Spleen (tissue), 11 donors: ENCODE data around the gene ASIC4. TPM values are rescaled to one million over a fixed set of nuclear protein-coding genes. Genes with fewer than 3 reads are reported as not detected.

Source experiments
- DNase-seq: peaks from one replicate; pipeline ENCODE4 v3.0.0-alpha.2; 2020
- H3K27ac ChIP-seq, 8 donors: fragments of 200-600 bp; sonication (generic) in 7 of 8; 1 replicate in 4 of 8; 2 replicates in 4 of 8; pipeline versions ENCODE4 v1.5.0 to v1.8.0; 2016 to 2021; ENCODE audit warnings: inconsistent platforms in 4 of 8, mild to moderate bottlenecking in 4 of 8, moderate library complexity in 1 of 8
- H3K27me3 ChIP-seq, 7 donors: fragments of 200-600 bp; sonication (generic) in 6 of 7; replicated peaks in 1 of 7; 1 replicate in 4 of 7; 2 replicates in 3 of 7; pipeline versions ENCODE4 v1.5.0 to v1.8.0; 2016 to 2021; ENCODE audit warnings: inconsistent platforms in 3 of 7, mild to moderate bottlenecking in 1 of 7
- H3K36me3 ChIP-seq, 6 donors: fragments of 200-600 bp; sonication (generic) in 5 of 6; 1 replicate in 4 of 6; 2 replicates in 2 of 6; pipeline versions ENCODE4 v1.5.0 to v1.8.0; 2016 to 2021; ENCODE audit warnings: inconsistent platforms in 2 of 6
- H3K4me1 ChIP-seq, 6 donors: fragments of 200-600 bp; sonication (generic) in 5 of 6; 1 replicate in 3 of 6; 2 replicates in 3 of 6; pipeline versions ENCODE4 v1.5.0 to v1.8.0; 2016 to 2021; ENCODE audit warnings: inconsistent platforms in 3 of 6
- H3K4me3 ChIP-seq, 8 donors: fragments of 200-600 bp; sonication (generic) in 7 of 8; 1 replicate in 4 of 8; 2 replicates in 4 of 8; pipeline versions ENCODE4 v1.5.0 to v1.8.0; 2016 to 2021; ENCODE audit warnings: inconsistent platforms in 4 of 8, mild to moderate bottlenecking in 4 of 8, moderate library complexity in 2 of 8
- H3K9me3 ChIP-seq, 8 donors: fragments of 200-600 bp; sonication (generic) in 7 of 8; 1 replicate in 4 of 8; 2 replicates in 4 of 8; pipeline versions ENCODE4 v1.5.0 to v1.8.0; 2016 to 2021; ENCODE audit warnings: inconsistent platforms in 4 of 8
- POLR2A ChIP-seq, 3 donors: fragments of 450-650 bp; IDR thresholded peaks; one replicate each; pipeline ENCODE4 v1.5.1; 2017; ENCODE audit warnings: antibody characterized with exemption in 3 of 3, mild to moderate bottlenecking in 1 of 3
- POLR2AphosphoS5 ChIP-seq, 3 donors: sonication (generic); formaldehyde crosslinking; IDR thresholded peaks; one replicate each; pipeline ENCODE4 v1.5.1; 2017; ENCODE audit warnings: antibody characterized with exemption in 3 of 3
- WGBS, 5 donors: extraction: QIAGEN DNeasy Blood & Tissue Kit in 3 of 5; methylation state at CpG; one replicate each; pipeline versions ENCODE4 v1.1.5 to v1.1.7; 2013 to 2018; 5-methylcytosine and 5-hydroxymethylcytosine counted together
- intact Hi-C: fragments of 100-400 bp; cut with DNase I; formaldehyde crosslinking; loops from one replicate; pipeline ENCODE4 v1.15.0; 2023; ENCODE audit warnings: low total_unique reads
- polyA plus RNA-seq, 3 donors: library from polyadenylated mRNA; stranded (reverse); fragments of 200-250 nt; gene quantifications; one replicate each; pipeline ENCODE4 v1.2.1, GENCODE V29; 2013
- total RNA-seq, 7 donors: library from RNA; depleted of rRNA in 3 of 7; stranded (reverse); fragments of >200 nt in 3 of 7; fragmentation: NEBNext Ultra II Directional in 4 of 7; extraction: Animal tissue kit (Norgen Biotek cat#: 25700) in 4 of 7; gene quantifications; one replicate each; pipeline versions ENCODE4 v1.1.0 to v1.2.1, GENCODE V29; 2016 to 2021
- TF ChIP-seq, protein P1 (sequence below), 11 experiments: fragments of 200-600 bp in 7 of 11; fragments of 450-650 bp in 4 of 11; sonication (generic) in 4 of 11; IDR thresholded peaks in 8 of 11; conservative IDR thresholded peaks in 3 of 11; 1 replicate in 7 of 11; 2 replicates in 4 of 11; pipeline versions ENCODE4 v1.4.0 to v1.8.0; 2016 to 2021; ENCODE audit warnings: antibody characterized with exemption in 11 of 11, inconsistent platforms in 4 of 11, mild to moderate bottlenecking in 1 of 11
- donor health status: healthy with polysubstance abuse.
- donor health status: DM: no; HTN: no; CAD: no; lungs with moderate emphysema.
- donor health status: DM: no; HTN: no; CAD: no.
- donor health status: Bipolar disorder and iron deficiency.
- donor health status: healthy.
- donor health status: DM: no; HTN: no; CAD: no.
- donor health status: DM: yes; HTN: yes; CAD: no.

The ASIC4 gene
- total and polyA plus RNA-seq, 10 donors: 0.04 to 0.32 (median 0.05) TPM; not detected in 6

DNA sequence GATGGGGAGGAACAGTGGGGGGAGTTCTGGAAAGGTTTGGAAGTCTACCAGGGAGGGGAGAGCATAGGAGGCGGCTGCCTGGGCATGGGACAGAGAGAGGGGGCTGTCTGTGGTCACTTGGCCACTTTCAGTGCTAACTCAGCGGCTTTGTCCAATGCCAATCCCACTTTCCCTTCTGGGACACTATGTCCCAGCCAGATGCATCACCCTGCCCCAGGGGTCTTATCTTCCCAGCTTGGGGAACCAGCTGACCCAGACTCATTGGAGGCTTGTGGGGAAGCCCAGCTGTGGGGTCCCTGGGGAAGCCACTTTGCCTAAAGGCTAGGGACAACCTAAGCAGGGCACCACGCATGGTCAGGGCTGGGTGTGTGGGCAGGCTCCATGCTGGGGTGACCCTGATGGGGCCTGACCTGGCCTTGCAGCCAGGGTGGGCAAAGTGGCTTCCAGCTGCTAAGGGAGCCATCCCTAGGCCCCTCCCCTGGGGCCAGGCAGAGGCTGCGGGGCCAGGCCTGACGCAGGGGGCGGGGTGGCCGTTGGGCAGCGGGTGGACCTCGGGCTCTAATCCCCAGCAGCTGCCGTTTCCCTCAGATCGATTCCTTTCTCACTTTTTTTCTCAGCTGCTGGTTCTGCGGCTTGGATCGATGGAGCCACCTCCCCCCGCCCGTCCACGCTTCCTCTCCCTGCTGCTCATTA lies 1.6 kb upstream of the ASIC4 start:
- H3K27me3 ChIP-seq: peaks cover 0 to 100% (median 72%) of the 10 kb centered on the region in 7 donors
- no peak for DNase-seq
- H3K4me3 ChIP-seq: no peak overlapping the region
- 16 to 33% (median 19%) methylated on average over 15 to 16 of the region's 16 CpGs for WGBS, 5 donors
- H3K9me3 ChIP-seq: no peaks in the 10 kb centered on the region
- TF ChIP-seq, protein P1, sequence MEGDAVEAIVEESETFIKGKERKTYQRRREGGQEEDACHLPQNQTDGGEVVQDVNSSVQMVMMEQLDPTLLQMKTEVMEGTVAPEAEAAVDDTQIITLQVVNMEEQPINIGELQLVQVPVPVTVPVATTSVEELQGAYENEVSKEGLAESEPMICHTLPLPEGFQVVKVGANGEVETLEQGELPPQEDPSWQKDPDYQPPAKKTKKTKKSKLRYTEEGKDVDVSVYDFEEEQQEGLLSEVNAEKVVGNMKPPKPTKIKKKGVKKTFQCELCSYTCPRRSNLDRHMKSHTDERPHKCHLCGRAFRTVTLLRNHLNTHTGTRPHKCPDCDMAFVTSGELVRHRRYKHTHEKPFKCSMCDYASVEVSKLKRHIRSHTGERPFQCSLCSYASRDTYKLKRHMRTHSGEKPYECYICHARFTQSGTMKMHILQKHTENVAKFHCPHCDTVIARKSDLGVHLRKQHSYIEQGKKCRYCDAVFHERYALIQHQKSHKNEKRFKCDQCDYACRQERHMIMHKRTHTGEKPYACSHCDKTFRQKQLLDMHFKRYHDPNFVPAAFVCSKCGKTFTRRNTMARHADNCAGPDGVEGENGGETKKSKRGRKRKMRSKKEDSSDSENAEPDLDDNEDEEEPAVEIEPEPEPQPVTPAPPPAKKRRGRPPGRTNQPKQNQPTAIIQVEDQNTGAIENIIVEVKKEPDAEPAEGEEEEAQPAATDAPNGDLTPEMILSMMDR (IDR thresholded peaks at IDR 0.05 in 8 of 11, conservative IDR thresholded peaks at IDR 0.05 in 3 of 11): no peak
- TF ChIP-seq POLR2A (IDR thresholded peaks at IDR 0.05) (no peak), POLR2AphosphoS5 (IDR thresholded peaks at IDR 0.05) (no peak)
- no peak overlapping the region for H3K27ac ChIP-seq
- peaks cover 4 to 48% (median 25%) of the 10 kb centered on the region in 6 donors for H3K4me1 ChIP-seq
- intact Hi-C loops: no loop called here
- H3K36me3 ChIP-seq: peaks cover 0 to 5% (median 1%) of the 10 kb centered on the region in 6 donors

DNA sequence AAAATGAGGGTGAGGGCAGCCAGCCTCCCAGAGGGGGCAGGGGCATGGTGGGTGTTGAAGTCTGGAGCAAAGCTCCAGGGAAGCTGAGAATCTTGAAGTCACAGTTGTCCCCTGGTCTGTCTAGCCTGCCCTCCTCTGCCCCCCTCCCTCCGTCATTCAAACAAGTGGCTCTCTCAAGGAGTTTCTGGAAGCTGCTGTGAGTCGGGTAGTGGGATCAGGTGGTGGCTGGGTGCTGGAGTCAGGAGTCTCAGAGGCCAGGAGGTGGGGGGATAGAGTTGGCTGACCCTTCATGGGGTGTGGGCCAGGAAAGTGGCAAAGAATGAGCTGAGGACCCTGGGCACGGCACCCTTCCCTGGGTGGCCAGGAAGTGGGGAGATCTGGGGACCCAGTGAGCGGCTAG lies 495 bp upstream of the ASIC4 start:
- peaks cover 0 to 100% (median 72%) of the 10 kb centered on the region in 7 donors for H3K27me3 ChIP-seq
- WGBS, 5 donors: 3 to 12% (median 7%) methylated on average over 4 of the region's 4 CpGs
- DNase-seq: no peak
- H3K4me1 ChIP-seq: peaks cover 4 to 43% (median 26%) of the 10 kb centered on the region in 6 donors
- intact Hi-C loops: no loop called here
- H3K27ac ChIP-seq: no peak overlapping the region
- no peaks in the 10 kb centered on the region for H3K9me3 ChIP-seq
- H3K36me3 ChIP-seq: no peaks in the 10 kb centered on the region
- H3K4me3 ChIP-seq: no peak overlapping the region
- TF ChIP-seq POLR2AphosphoS5 (IDR thresholded peaks at IDR 0.05) (no peak), POLR2A (IDR thresholded peaks at IDR 0.05) (no peak)
- TF ChIP-seq, protein P1 (IDR thresholded peaks at IDR 0.05 in 8 of 11, conservative IDR thresholded peaks at IDR 0.05 in 3 of 11): no peak

DNA sequence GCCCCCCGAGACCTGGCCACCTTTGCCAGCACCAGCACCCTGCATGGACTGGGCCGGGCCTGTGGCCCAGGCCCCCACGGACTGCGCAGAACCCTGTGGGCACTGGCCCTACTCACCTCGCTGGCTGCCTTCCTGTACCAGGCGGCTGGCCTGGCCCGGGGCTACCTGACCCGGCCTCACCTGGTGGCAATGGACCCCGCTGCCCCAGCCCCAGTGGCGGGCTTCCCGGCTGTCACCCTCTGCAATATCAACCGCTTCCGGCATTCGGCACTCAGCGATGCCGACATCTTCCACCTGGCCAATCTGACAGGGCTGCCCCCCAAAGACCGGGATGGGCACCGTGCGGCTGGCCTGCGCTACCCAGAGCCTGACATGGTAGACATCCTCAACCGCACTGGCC lies 554 bp downstream of the ASIC4 start:
- WGBS, 5 donors: 87 to 95% (median 88%) methylated on average over 7 to 21 of the region's 21 CpGs
- no peaks in the 10 kb centered on the region for H3K36me3 ChIP-seq
- H3K27ac ChIP-seq: no peak overlapping the region
- TF ChIP-seq, protein P1 (IDR thresholded peaks at IDR 0.05 in 8 of 11, conservative IDR thresholded peaks at IDR 0.05 in 3 of 11): no peak
- TF ChIP-seq POLR2A (IDR thresholded peaks at IDR 0.05): no peak
- no peak for TF ChIP-seq POLR2AphosphoS5 (IDR thresholded peaks at IDR 0.05)
- no peak for DNase-seq
- H3K4me1 ChIP-seq: peaks cover under 1 to 32% (median 15%) of the 10 kb centered on the region in 6 donors
- no peak overlapping the region for H3K4me3 ChIP-seq
- peaks cover 0 to 100% (median 71%) of the 10 kb centered on the region in 7 donors for H3K27me3 ChIP-seq
- intact Hi-C loops: no loop called here
- no peaks in the 10 kb centered on the region for H3K9me3 ChIP-seq

DNA sequence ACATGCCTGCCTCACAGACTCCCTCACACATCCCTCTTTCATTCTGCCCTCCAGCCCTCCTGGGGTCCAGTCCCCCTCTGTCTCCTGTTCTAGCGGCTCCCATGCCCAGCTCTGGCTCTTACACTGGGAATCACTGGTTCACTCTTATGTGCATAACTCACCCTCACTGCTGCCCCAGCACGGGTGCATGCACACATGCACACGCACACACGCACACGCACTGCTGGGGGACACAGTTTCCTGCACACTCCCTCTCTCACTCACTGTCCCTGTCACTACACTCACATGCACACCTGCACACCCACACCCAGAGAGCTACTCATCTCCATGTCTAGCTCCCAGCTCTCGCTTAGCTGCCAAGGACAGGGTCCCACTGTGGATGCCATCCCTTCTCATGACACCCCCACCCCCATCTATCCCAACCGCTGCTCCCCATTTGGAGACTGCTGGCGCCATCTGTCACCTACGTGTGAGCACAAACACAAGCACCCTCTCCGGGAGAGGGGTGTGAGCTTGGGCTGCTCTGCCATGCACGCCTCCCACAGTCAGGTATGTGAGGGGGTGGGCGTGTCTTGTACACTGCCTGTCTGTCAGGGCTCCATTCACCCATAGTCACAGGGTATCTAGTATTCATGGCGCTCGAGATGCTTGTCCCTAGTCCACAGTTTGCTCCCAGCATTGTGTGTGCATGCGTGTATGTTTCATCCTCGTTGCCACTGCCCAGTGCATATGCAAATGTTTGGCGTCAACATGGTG lies 1.8 kb downstream of the ASIC4 start:
- no peak for TF ChIP-seq POLR2AphosphoS5 (IDR thresholded peaks at IDR 0.05)
- TF ChIP-seq, protein P1 (IDR thresholded peaks at IDR 0.05 in 8 of 11, conservative IDR thresholded peaks at IDR 0.05 in 3 of 11): no peak
- TF ChIP-seq POLR2A (IDR thresholded peaks at IDR 0.05): no peak
- intact Hi-C loops: no loop called here
- H3K9me3 ChIP-seq: no peaks in the 10 kb centered on the region
- WGBS, 5 donors: 59 to 75% (median 66%) methylated on average over 17 of the region's 17 CpGs
- no peak overlapping the region for H3K27ac ChIP-seq
- H3K27me3 ChIP-seq: peaks cover 0 to 100% (median 66%) of the 10 kb centered on the region in 7 donors
- no peak for DNase-seq
- no peaks in the 10 kb centered on the region for H3K36me3 ChIP-seq
- H3K4me1 ChIP-seq: peaks cover 0 to 24% (median 10%) of the 10 kb centered on the region in 6 donors
- no peak overlapping the region for H3K4me3 ChIP-seq
